ENCODE measurements around the gene NSUN2.

Gene NSUN2

GRCh38 chr5:6616632-6617031 lies 16.2 kb downstream of the NSUN2 start:
- FAIRE-seq (no peak), DNase-seq (ENCODE audit: insufficient read length) (no peak)
- TF ChIP-seq TAF1 (IDR thresholded peaks at IDR 0.05; ENCODE audit: borderline replicate concordance, low read depth, low read length) (no peak), POLR2A (IDR thresholded peaks at IDR 0.05; ENCODE audit: low read depth, low read length) (no peak), POLR2AphosphoS5 (IDR thresholded peaks at IDR 0.05; ENCODE audit: low read depth, low read length) (no peak)

- TF ChIP-seq TAF1 (IDR thresholded peaks at IDR 0.05; ENCODE audit: borderline replicate concordance, low read depth, low read length), result no peak
- no peak for TF ChIP-seq POLR2AphosphoS5 (IDR thresholded peaks at IDR 0.05; ENCODE audit: low read depth, low read length)
- no peak for TF ChIP-seq POLR2A (IDR thresholded peaks at IDR 0.05; ENCODE audit: low read depth, low read length)
Measured at GRCh38 chr5:6615034-6615815, 17.6 kb downstream of the NSUN2 start.

GRCh38 chr5:6611334-6612256 lies 21.2 kb downstream of the NSUN2 start:
- no peak for DNase-seq (ENCODE audit: insufficient read length)
- no peak for FAIRE-seq
- no peak for TF ChIP-seq POLR2A (IDR thresholded peaks at IDR 0.05; ENCODE audit: low read depth, low read length)
- TF ChIP-seq TAF1 (IDR thresholded peaks at IDR 0.05; ENCODE audit: borderline replicate concordance, low read depth, low read length), result no peak
- TF ChIP-seq POLR2AphosphoS5 (IDR thresholded peaks at IDR 0.05; ENCODE audit: low read depth, low read length), result no peak

More at GRCh38 chr5:6615034-6615815, 17.6 kb downstream of the NSUN2 start:
- no peak for FAIRE-seq
- no peak for DNase-seq (ENCODE audit: insufficient read length)

GRCh38 chr5:6608016-6608415 lies 24.8 kb downstream of the NSUN2 start:
- DNase-seq (ENCODE audit: insufficient read length) (no peak), FAIRE-seq (no peak)
- TF ChIP-seq TAF1 (IDR thresholded peaks at IDR 0.05; ENCODE audit: borderline replicate concordance, low read depth, low read length), result no peak
- no peak for TF ChIP-seq POLR2A (IDR thresholded peaks at IDR 0.05; ENCODE audit: low read depth, low read length)
- TF ChIP-seq POLR2AphosphoS5 (IDR thresholded peaks at IDR 0.05; ENCODE audit: low read depth, low read length), result no peak

GRCh38 chr5:6607559-6607936 lies 25.3 kb downstream of the NSUN2 start:
- FAIRE-seq (no peak), DNase-seq (ENCODE audit: insufficient read length) (no peak)
- TF ChIP-seq TAF1 (IDR thresholded peaks at IDR 0.05; ENCODE audit: borderline replicate concordance, low read depth, low read length), result no peak
- TF ChIP-seq POLR2AphosphoS5 (IDR thresholded peaks at IDR 0.05; ENCODE audit: low read depth, low read length), result no peak
- TF ChIP-seq POLR2A (IDR thresholded peaks at IDR 0.05; ENCODE audit: low read depth, low read length), result no peak

- DNase-seq (ENCODE audit: insufficient read length) (no peak), FAIRE-seq (no peak)
- no peak for TF ChIP-seq TAF1 (IDR thresholded peaks at IDR 0.05; ENCODE audit: borderline replicate concordance, low read depth, low read length)
- TF ChIP-seq POLR2A (IDR thresholded peaks at IDR 0.05; ENCODE audit: low read depth, low read length), result no peak
- TF ChIP-seq POLR2AphosphoS5 (IDR thresholded peaks at IDR 0.05; ENCODE audit: low read depth, low read length), result no peak
Measured at GRCh38 chr5:6606884-6607558, 25.8 kb downstream of the NSUN2 start.

- DNase-seq (ENCODE audit: insufficient read length) (no peak), FAIRE-seq (no peak)
- TF ChIP-seq TAF1 (IDR thresholded peaks at IDR 0.05; ENCODE audit: borderline replicate concordance, low read depth, low read length), result no peak
- TF ChIP-seq POLR2AphosphoS5 (IDR thresholded peaks at IDR 0.05; ENCODE audit: low read depth, low read length), result no peak
- TF ChIP-seq POLR2A (IDR thresholded peaks at IDR 0.05; ENCODE audit: low read depth, low read length), result no peak
Measured at GRCh38 chr5:6604946-6605345, 27.9 kb downstream of the NSUN2 start.

GRCh38 chr5:6604341-6604740 lies 28.5 kb downstream of the NSUN2 start:
- DNase-seq (ENCODE audit: insufficient read length) (no peak), FAIRE-seq (no peak)
- no peak for TF ChIP-seq POLR2A (IDR thresholded peaks at IDR 0.05; ENCODE audit: low read depth, low read length)
- no peak for TF ChIP-seq TAF1 (IDR thresholded peaks at IDR 0.05; ENCODE audit: borderline replicate concordance, low read depth, low read length)
- no peak for TF ChIP-seq POLR2AphosphoS5 (IDR thresholded peaks at IDR 0.05; ENCODE audit: low read depth, low read length)

- FAIRE-seq, result no peak
- TF ChIP-seq POLR2AphosphoS5 (IDR thresholded peaks at IDR 0.05; ENCODE audit: low read depth, low read length) (no peak), POLR2A (IDR thresholded peaks at IDR 0.05; ENCODE audit: low read depth, low read length) (no peak), TAF1 (IDR thresholded peaks at IDR 0.05; ENCODE audit: borderline replicate concordance, low read depth, low read length) (no peak)
- DNase-seq (ENCODE audit: insufficient read length), result no peak
Measured at GRCh38 chr5:6603643-6604042, 29.2 kb downstream of the NSUN2 start.

GRCh38 chr5:6602441-6602840 lies 30.4 kb downstream of the NSUN2 start:
- no peak for TF ChIP-seq POLR2A (IDR thresholded peaks at IDR 0.05; ENCODE audit: low read depth, low read length)
- TF ChIP-seq TAF1 (IDR thresholded peaks at IDR 0.05; ENCODE audit: borderline replicate concordance, low read depth, low read length), result no peak
- no peak for TF ChIP-seq POLR2AphosphoS5 (IDR thresholded peaks at IDR 0.05; ENCODE audit: low read depth, low read length)
- DNase-seq (ENCODE audit: insufficient read length) (no peak), FAIRE-seq (no peak)

GRCh38 chr5:6601816-6602215 lies 31.0 kb downstream of the NSUN2 start:
- FAIRE-seq, result no peak
- DNase-seq (ENCODE audit: insufficient read length), result no peak
- no peak for TF ChIP-seq POLR2AphosphoS5 (IDR thresholded peaks at IDR 0.05; ENCODE audit: low read depth, low read length)
- TF ChIP-seq POLR2A (IDR thresholded peaks at IDR 0.05; ENCODE audit: low read depth, low read length), result 0 out of 2 replicates have a peak, but pooled peaks have one; percentile 10
